Measurements from ENCODE around the gene ARL13A.

GRCh38 chrX:100926453-100926852 is 43.1 kb upstream of the ARL13A start:
- no peak for TF ChIP-seq CTCF (IDR thresholded peaks at IDR 0.05)
- TF ChIP-seq REST (IDR thresholded peaks at IDR 0.05; ENCODE audit: insufficient read depth in 1 of 2, low read depth in 2 of 2, low read length in 1 of 2) = no peak
